Suprapubic skin (tissue), 4 donors: ENCODE measurements around the gene SLC2A4RG.

ENCODE experiments used
- EP300 ChIP-seq: sonication (generic); formaldehyde crosslinking; IDR thresholded peaks from one replicate; pipeline ENCODE4 v1.6.1; 2017; ENCODE audit warnings: antibody characterized with exemption
- POLR2A ChIP-seq, 2 donors: fragments of 450-650 bp; IDR thresholded peaks; one replicate each; pipeline ENCODE4 v1.6.1; 2017; ENCODE audit warnings: antibody characterized with exemption in 2 of 2, mild to moderate bottlenecking in 2 of 2, moderate library complexity in 2 of 2
- POLR2AphosphoS5 ChIP-seq, 3 donors: sonication (generic); formaldehyde crosslinking; IDR thresholded peaks; one replicate each; pipeline ENCODE4 v1.6.1; 2017; ENCODE audit warnings: antibody characterized with exemption in 3 of 3
- TF ChIP-seq, protein P1 (sequence below), 2 donors: fragments of 200-600 bp in 1 of 2; fragments of 450-650 bp in 1 of 2; sonication (generic) in 1 of 2; IDR thresholded peaks; one replicate each; pipeline ENCODE4 v1.5.1; 2016 to 2019; ENCODE audit warnings: antibody characterized with exemption in 2 of 2, mild to moderate bottlenecking in 1 of 2, moderate library complexity in 1 of 2

DNA sequence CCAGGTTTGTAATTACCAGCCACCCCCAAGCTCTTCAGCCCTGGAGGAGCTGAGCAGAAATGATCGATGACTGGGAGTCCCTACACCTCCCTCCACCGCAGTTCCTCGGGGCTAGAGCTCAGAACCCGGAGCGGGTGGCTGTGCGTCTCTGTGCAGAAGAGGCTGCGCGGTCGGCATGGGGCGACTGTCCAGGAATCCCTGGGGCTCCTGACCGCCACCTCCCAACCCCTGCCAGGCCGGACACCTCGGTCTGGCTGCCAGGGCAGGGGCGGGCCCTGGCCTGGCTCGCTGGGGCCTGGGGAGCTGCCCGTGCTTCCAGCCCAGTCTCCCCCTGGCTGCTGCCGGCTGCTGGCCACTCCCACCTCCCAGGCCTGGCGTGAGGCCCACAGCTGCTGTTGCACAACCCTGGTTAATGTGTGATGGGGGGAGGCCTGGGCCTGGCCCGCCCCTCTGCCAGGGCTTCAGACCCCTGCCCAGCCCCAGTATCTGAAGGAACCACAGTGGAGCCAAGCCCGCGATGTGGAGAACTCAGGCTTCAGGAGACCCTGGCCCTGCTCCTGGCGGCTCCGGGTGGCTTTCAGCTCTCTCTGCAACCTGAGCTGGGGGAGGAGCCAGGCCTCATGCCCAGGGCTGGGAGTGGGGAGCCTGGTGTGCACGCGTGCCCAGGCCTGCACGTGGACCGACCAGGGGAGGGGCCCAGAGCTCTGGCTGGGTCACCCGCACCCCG, 1.2 kb downstream of the SLC2A4RG start:
- TF ChIP-seq, protein P1, sequence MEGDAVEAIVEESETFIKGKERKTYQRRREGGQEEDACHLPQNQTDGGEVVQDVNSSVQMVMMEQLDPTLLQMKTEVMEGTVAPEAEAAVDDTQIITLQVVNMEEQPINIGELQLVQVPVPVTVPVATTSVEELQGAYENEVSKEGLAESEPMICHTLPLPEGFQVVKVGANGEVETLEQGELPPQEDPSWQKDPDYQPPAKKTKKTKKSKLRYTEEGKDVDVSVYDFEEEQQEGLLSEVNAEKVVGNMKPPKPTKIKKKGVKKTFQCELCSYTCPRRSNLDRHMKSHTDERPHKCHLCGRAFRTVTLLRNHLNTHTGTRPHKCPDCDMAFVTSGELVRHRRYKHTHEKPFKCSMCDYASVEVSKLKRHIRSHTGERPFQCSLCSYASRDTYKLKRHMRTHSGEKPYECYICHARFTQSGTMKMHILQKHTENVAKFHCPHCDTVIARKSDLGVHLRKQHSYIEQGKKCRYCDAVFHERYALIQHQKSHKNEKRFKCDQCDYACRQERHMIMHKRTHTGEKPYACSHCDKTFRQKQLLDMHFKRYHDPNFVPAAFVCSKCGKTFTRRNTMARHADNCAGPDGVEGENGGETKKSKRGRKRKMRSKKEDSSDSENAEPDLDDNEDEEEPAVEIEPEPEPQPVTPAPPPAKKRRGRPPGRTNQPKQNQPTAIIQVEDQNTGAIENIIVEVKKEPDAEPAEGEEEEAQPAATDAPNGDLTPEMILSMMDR (IDR thresholded peaks at IDR 0.05), result peak in 1 of 2 donors; percentile 40
- TF ChIP-seq POLR2A (IDR thresholded peaks at IDR 0.05) (no peak), EP300 (no peak), POLR2AphosphoS5 (IDR thresholded peaks at IDR 0.05) (peak in 2 of 3 donors; percentile 19 to 68)
